Ovary (tissue), 9 donors: ENCODE results near the gene PLXNA4. TPM values are rescaled to one million over a fixed set of nuclear protein-coding genes. Genes with fewer than 3 reads are reported as not detected.

Source experiments
- DNase-seq, 5 donors: peaks; one replicate each; pipeline ENCODE4 v3.0.0-alpha.2; 2019 to 2020
- H3K27ac ChIP-seq, 2 donors: fragments of 200-600 bp; one replicate each; pipeline versions ENCODE4 v1.5.1 to v1.8.0; 2019 to 2022
- H3K27me3 ChIP-seq: fragments of 200-600 bp; one replicate; pipeline ENCODE4 v1.8.0; 2022
- H3K36me3 ChIP-seq: fragments of 200-600 bp; sonication (generic); one replicate; pipeline ENCODE4 v1.5.1; 2019
- H3K4me1 ChIP-seq: one replicate; pipeline ENCODE4 v1.8.1; 2013; ENCODE audit warnings: mild to moderate bottlenecking, moderate library complexity; ENCODE audit not compliant: insufficient read depth
- H3K4me3 ChIP-seq: fragments of 200-600 bp; sonication (generic); one replicate; pipeline ENCODE4 v1.5.1; 2017
- H3K9me3 ChIP-seq, 2 donors: fragments of 200-600 bp in 1 of 2; sonication (generic) in 1 of 2; one replicate each; pipeline versions ENCODE4 v1.5.1 to v1.8.1; 2013 to 2019; ENCODE audit warnings: mild to moderate bottlenecking in 1 of 2, moderate library complexity in 1 of 2
- CTCF ChIP-seq, 3 donors: fragments of 450-650 bp in 2 of 3; fragments of 200-600 bp in 1 of 3; IDR thresholded peaks; one replicate each; pipeline versions ENCODE4 v1.5.1 to v1.8.0; 2016 to 2022; ENCODE audit warnings: antibody characterized with exemption in 3 of 3, mild to moderate bottlenecking in 1 of 3
- EP300 ChIP-seq: sonication (generic); formaldehyde crosslinking; IDR thresholded peaks from one replicate; pipeline ENCODE4 v1.6.1; 2017; ENCODE audit warnings: antibody characterized with exemption
- POLR2A ChIP-seq: fragments of 450-650 bp; IDR thresholded peaks from one replicate; pipeline ENCODE4 v1.6.1; 2017; ENCODE audit warnings: antibody characterized with exemption, mild to moderate bottlenecking, moderate library complexity
- WGBS, 3 donors: extraction: QIAGEN DNeasy Blood & Tissue Kit in 1 of 3; methylation state at CpG; one replicate each; pipeline versions ENCODE4 v1.1.5 to v1.1.7; 2013 to 2017; 5-methylcytosine and 5-hydroxymethylcytosine counted together
- intact Hi-C, 4 donors: fragments of 100-400 bp; cut with DNase I; formaldehyde crosslinking; loops; one replicate each; pipeline versions ENCODE4 v1.11.0 to v1.15.1; 2022 to 2023
- polyA plus RNA-seq, 2 donors: library from polyadenylated mRNA; stranded (reverse); fragments of 200-250 nt in 1 of 2; fragments of 350-450 nt in 1 of 2; fragmentation: Illumina TruSeq in 1 of 2; extraction: RNeasy Lipid Tissue Mini Kit (QIAGEN cat#74804) in 1 of 2; gene quantifications; one replicate each; pipeline ENCODE4 v1.2.3, GENCODE V29; 2013 to 2014
- total RNA-seq, 7 donors: library from RNA; depleted of rRNA in 2 of 7; stranded (reverse); fragments of >200 nt in 2 of 7; fragmentation: NEBNext Ultra II Directional in 3 of 7; extraction: Animal tissue kit (Norgen Biotek cat#: 25700) in 3 of 7; gene quantifications; one replicate each; pipeline versions ENCODE4 v1.1.0 to v1.2.4, GENCODE V29; 2016 to 2023
- donor health status: DM: no; HTN: no; CAD: no; lungs with moderate emphysema.
- donor health status: DM: no; HTN: no; CAD: no.
- donor health status: Bipolar disorder and iron deficiency.
- donor health status: DM: yes; HTN: yes; CAD: no.
- donor health status: DM: no; HTN: no; CAD: no.
- donor health status: DM: yes; HTN: yes; CAD: no.

The PLXNA4 gene
- total and polyA plus RNA-seq, 9 donors = 5.1 to 39.9 (median 11.4) TPM

- H3K27ac ChIP-seq = no peak overlapping the region
- WGBS, 3 donors = 93 to 96% (median 95%) methylated on average over 1 of the region's 1 CpG
Measured at GRCh38 chr7:132388688-132389087, 187.6 kb downstream of the PLXNA4 start.

GRCh38 chr7:132387596-132387995 lies 188.7 kb downstream of the PLXNA4 start:
- intact Hi-C loops = no loop called here
- H3K27me3 ChIP-seq = no peaks in the 10 kb centered on the region
- 65 to 78% (median 65%) methylated on average over 6 of the region's 6 CpGs for WGBS, 3 donors
- H3K27ac ChIP-seq = no peak overlapping the region
- DNase-seq = no peak
- H3K9me3 ChIP-seq = no peaks in the 10 kb centered on the region
- H3K4me1 ChIP-seq = peaks cover 13% of the 10 kb centered on the region
- TF ChIP-seq POLR2A (no peak), CTCF (IDR thresholded peaks at IDR 0.05) (no peak), EP300 (no peak)
- H3K4me3 ChIP-seq = no peak overlapping the region
- H3K36me3 ChIP-seq = no peaks in the 10 kb centered on the region

More at GRCh38 chr7:132388688-132389087, 187.6 kb downstream of the PLXNA4 start:
- Histone ChIP-seq H3K9me3 (no peaks in the 10 kb centered on the region), H3K27me3 (no peaks in the 10 kb centered on the region), H3K4me1 (peaks cover 14% of the 10 kb centered on the region), H3K4me3 (no peak overlapping the region), H3K36me3 (no peaks in the 10 kb centered on the region)
- intact Hi-C loops = no loop called here
- no peak for DNase-seq
- TF ChIP-seq CTCF (IDR thresholded peaks at IDR 0.05) = no peak
- TF ChIP-seq EP300 = no peak
- TF ChIP-seq POLR2A = no peak

GRCh38 chr7:132386201-132386681 lies 190.0 kb downstream of the PLXNA4 start:
- TF ChIP-seq CTCF (IDR thresholded peaks at IDR 0.05) (no peak), EP300 (no peak), POLR2A (no peak)
- intact Hi-C loops = no loop called here

GRCh38 chr7:132383962-132384361 lies 192.3 kb downstream of the PLXNA4 start:
- H3K4me3 ChIP-seq = no peak overlapping the region
- 79 to 87% (median 87%) methylated on average over 2 of the region's 2 CpGs for WGBS, 3 donors
- no peaks in the 10 kb centered on the region for H3K36me3 ChIP-seq
- DNase-seq = no peak
- no peak overlapping the region for H3K27ac ChIP-seq
- H3K9me3 ChIP-seq = no peaks in the 10 kb centered on the region
- intact Hi-C loops = no loop called here
- TF ChIP-seq EP300 (no peak), POLR2A (no peak), CTCF (IDR thresholded peaks at IDR 0.05) (no peak)
- peaks cover 25% of the 10 kb centered on the region for H3K4me1 ChIP-seq
- no peaks in the 10 kb centered on the region for H3K27me3 ChIP-seq

More at GRCh38 chr7:132386201-132386681, 190.0 kb downstream of the PLXNA4 start:
- H3K4me3 ChIP-seq = no peak overlapping the region
- H3K27me3 ChIP-seq = no peaks in the 10 kb centered on the region
- H3K27ac ChIP-seq = no peak overlapping the region
- H3K4me1 ChIP-seq = peaks cover 15% of the 10 kb centered on the region
- peak; percentile 68 to 83 (median 73) for DNase-seq
- no peaks in the 10 kb centered on the region for H3K9me3 ChIP-seq
- H3K36me3 ChIP-seq = no peaks in the 10 kb centered on the region
- WGBS, 3 donors = 5 to 14% (median 11%) methylated on average over 10 of the region's 10 CpGs
